Esophagus squamous epithelium (tissue), 5 donors: ENCODE data around the gene GREB1. TPM values are rescaled to one million over a fixed set of nuclear protein-coding genes. Genes with fewer than 3 reads are reported as not detected.

Source experiments
- DNase-seq: peaks from one replicate; lab custom pipeline; 2025; lab: John Stamatoyannopoulos, UW
- H3K27ac ChIP-seq, 4 donors: fragments of 200-600 bp; sonication (generic); one replicate each; pipeline ENCODE4 v1.5.1; 2016 to 2019; ENCODE audit warnings: mild to moderate bottlenecking in 1 of 4
- H3K27me3 ChIP-seq, 4 donors: fragments of 200-600 bp; sonication (generic); 1 replicate in 3 of 4; 2 replicates in 1 of 4; pipeline versions ENCODE4 v1.5.1 to v1.6.0; 2017 to 2021; ENCODE audit warnings: antibody characterized with exemption in 1 of 4
- H3K36me3 ChIP-seq, 3 donors: fragments of 200-600 bp; sonication (generic); one replicate each; pipeline ENCODE4 v1.5.1; 2016 to 2019
- H3K4me1 ChIP-seq, 3 donors: fragments of 200-600 bp; sonication (generic); one replicate each; pipeline ENCODE4 v1.5.1; 2017 to 2019
- H3K4me3 ChIP-seq, 4 donors: fragments of 200-600 bp; sonication (generic); 1 replicate in 3 of 4; 2 replicates in 1 of 4; pipeline ENCODE4 v1.5.1; 2016 to 2019; ENCODE audit warnings: mild to moderate bottlenecking in 2 of 4, moderate library complexity in 1 of 4
- H3K9me3 ChIP-seq, 3 donors: fragments of 200-600 bp; sonication (generic); one replicate each; pipeline ENCODE4 v1.5.1; 2016 to 2019
- POLR2A ChIP-seq, 4 donors: fragments of 450-650 bp; IDR thresholded peaks; one replicate each; pipeline ENCODE4 v1.6.1; 2017; ENCODE audit warnings: antibody characterized with exemption in 4 of 4, mild to moderate bottlenecking in 4 of 4, moderate library complexity in 3 of 4
- WGBS, 2 donors: methylation state at CpG; one replicate each; pipeline ENCODE4 v1.1.5; 2018; 5-methylcytosine and 5-hydroxymethylcytosine counted together
- intact Hi-C: fragments of 100-400 bp; cut with DNase I; formaldehyde crosslinking; loops from one replicate; pipeline ENCODE4 v1.15.0; 2022
- total RNA-seq, 4 donors: library from RNA; depleted of rRNA; stranded (reverse); fragments of >200 nt; gene quantifications; one replicate each; pipeline ENCODE4 v1.1.0, GENCODE V29; 2016
- TF ChIP-seq, protein P1 (sequence below), 6 experiments: fragments of 450-650 bp in 4 of 6; fragments of 200-600 bp in 2 of 6; sonication (generic) in 2 of 6; IDR thresholded peaks; one replicate each; pipeline ENCODE4 v1.5.1; 2016 to 2019; ENCODE audit warnings: antibody characterized with exemption in 6 of 6, mild to moderate bottlenecking in 4 of 6, moderate library complexity in 4 of 6
- donor health status: DM: yes; HTN: yes; CAD: no.

The GREB1 gene, protein sequence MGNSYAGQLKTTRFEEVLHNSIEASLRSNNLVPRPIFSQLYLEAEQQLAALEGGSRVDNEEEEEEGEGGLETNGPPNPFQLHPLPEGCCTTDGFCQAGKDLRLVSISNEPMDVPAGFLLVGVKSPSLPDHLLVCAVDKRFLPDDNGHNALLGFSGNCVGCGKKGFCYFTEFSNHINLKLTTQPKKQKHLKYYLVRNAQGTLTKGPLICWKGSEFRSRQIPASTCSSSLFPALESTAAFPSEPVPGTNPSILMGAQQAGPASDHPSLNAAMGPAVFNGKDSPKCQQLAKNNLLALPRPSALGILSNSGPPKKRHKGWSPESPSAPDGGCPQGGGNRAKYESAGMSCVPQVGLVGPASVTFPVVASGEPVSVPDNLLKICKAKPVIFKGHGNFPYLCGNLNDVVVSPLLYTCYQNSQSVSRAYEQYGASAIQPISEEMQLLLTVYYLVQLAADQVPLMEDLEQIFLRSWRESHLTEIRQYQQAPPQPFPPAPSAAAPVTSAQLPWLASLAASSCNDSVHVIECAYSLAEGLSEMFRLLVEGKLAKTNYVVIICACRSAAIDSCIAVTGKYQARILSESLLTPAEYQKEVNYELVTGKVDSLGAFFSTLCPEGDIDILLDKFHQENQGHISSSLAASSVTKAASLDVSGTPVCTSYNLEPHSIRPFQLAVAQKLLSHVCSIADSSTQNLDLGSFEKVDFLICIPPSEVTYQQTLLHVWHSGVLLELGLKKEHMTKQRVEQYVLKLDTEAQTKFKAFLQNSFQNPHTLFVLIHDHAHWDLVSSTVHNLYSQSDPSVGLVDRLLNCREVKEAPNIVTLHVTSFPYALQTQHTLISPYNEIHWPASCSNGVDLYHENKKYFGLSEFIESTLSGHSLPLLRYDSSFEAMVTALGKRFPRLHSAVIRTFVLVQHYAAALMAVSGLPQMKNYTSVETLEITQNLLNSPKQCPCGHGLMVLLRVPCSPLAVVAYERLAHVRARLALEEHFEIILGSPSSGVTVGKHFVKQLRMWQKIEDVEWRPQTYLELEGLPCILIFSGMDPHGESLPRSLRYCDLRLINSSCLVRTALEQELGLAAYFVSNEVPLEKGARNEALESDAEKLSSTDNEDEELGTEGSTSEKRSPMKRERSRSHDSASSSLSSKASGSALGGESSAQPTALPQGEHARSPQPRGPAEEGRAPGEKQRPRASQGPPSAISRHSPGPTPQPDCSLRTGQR (N-terminal part only)
- total RNA-seq: 1 to 10 TPM in 1 of 4 donors, under 1 TPM in 3; 0.08 to 1.7 (median 0.51) TPM

DNA sequence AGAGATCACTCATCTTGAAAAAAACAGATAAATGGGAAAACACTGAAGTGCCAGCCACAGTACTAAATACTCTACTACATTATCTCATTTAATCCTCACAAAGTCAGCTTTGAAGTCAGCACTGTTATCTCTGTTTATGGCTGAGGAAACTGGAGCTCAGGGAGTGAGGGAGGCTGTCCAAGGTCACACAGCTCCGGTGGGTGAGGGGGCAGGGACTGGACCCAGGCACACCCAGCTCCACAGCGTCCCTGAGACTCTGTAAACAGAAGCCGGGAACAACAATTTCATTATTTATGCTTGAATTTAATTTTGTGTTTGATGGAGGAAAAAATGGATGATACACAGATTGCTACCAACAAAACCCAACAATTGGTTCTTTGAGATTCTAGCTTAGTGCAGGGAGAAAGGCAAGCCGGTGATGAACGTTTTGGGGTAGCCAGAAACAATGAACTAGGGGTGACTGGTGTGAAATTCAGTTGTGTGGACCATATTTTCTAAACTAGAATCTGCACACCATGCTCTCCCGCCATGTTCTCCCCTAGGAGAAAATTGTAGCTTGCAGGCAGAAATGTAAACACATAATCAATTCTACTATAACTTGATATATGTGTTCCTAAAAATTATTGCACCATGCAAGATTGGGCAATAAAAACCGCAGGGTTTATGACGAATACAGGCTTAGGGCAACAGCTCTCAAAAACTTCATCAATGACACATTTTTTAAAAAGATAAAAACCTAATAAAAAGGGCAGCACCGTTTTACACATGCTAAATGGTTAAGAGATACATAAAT lies at the start of gene GREB1:
Gene GREB1 (plus strand): TSS at position 768 of the 793 bp plus-strand sequence. CDS start 22,570 bp downstream, outside the sequence.
- Histone ChIP-seq H3K27me3 (peaks cover 0 to 18% (median 0%) of the 10 kb centered on the region in 4 donors), H3K4me1 (peaks cover 0 to 10% (median 4%) of the 10 kb centered on the region in 3 donors), H3K36me3 (no peaks in the 10 kb centered on the region), H3K9me3 (no peaks in the 10 kb centered on the region), H3K27ac (no peak within 1 kb of the TSS), H3K4me3 (no peak within 1 kb of the TSS)
- 43 to 44% methylated on average over 8 to 9 of the region's 9 CpGs for WGBS, 2 donors
- DNase-seq: no peak
- TF ChIP-seq POLR2A (IDR thresholded peaks at IDR 0.05): no peak
- TF ChIP-seq, protein P1, sequence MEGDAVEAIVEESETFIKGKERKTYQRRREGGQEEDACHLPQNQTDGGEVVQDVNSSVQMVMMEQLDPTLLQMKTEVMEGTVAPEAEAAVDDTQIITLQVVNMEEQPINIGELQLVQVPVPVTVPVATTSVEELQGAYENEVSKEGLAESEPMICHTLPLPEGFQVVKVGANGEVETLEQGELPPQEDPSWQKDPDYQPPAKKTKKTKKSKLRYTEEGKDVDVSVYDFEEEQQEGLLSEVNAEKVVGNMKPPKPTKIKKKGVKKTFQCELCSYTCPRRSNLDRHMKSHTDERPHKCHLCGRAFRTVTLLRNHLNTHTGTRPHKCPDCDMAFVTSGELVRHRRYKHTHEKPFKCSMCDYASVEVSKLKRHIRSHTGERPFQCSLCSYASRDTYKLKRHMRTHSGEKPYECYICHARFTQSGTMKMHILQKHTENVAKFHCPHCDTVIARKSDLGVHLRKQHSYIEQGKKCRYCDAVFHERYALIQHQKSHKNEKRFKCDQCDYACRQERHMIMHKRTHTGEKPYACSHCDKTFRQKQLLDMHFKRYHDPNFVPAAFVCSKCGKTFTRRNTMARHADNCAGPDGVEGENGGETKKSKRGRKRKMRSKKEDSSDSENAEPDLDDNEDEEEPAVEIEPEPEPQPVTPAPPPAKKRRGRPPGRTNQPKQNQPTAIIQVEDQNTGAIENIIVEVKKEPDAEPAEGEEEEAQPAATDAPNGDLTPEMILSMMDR (IDR thresholded peaks at IDR 0.05): no peak
- intact Hi-C loops: no loop called here

DNA sequence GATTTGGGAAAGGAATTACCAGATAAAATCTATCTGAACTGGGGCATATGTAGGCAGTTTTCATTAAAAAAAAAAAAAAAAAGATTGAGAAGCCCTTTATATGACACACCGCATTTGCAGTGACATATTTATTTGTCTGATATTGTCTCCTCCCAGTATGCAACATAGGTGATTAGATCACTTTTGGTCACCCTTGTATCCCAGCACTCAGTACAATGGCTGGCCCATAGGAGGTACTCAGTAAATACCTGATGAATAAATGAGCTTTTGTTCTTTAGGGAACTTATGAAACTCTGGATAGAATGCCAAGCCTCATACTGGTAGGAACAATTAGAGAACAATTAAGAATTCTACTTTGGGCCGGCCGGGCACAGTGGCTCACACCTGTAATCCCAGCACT lies 45.0 kb upstream of the GREB1 start:
- no peaks in the 10 kb centered on the region for H3K9me3 ChIP-seq
- no peak overlapping the region for H3K4me3 ChIP-seq
- 59 to 65% methylated on average over 3 of the region's 3 CpGs for WGBS, 2 donors
- intact Hi-C loops: no loop called here
- no peak for DNase-seq
- no peaks in the 10 kb centered on the region for H3K36me3 ChIP-seq
- H3K4me1 ChIP-seq: peaks cover 0 to 5% (median 0%) of the 10 kb centered on the region in 3 donors
- TF ChIP-seq, protein P1 (IDR thresholded peaks at IDR 0.05): no peak
- H3K27me3 ChIP-seq: peaks cover 0 to 48% (median 0%) of the 10 kb centered on the region in 4 donors
- no peak overlapping the region for H3K27ac ChIP-seq

DNA sequence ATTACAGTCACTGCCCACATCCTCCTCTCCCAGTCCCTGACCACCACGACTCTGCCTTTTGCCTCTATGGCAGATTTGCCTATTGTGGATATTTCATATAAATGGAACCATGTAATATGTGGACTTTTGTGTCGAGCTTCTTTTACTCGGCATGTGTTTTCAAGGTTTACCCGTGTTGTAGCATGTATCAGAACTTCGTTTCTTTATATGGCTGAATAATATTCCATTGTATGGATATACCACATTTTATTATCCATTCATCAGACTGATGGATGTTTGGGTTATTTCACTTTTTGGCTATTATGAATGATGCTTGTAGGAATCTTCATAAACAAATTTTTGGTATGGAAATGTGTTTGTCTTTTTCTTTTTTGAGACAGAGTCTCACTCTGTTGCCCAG lies 43.7 kb upstream of the GREB1 start:
- Histone ChIP-seq H3K27me3 (peaks cover 0 to 41% (median 0%) of the 10 kb centered on the region in 4 donors), H3K9me3 (no peaks in the 10 kb centered on the region), H3K27ac (no peak overlapping the region), H3K36me3 (no peaks in the 10 kb centered on the region), H3K4me1 (no peaks in the 10 kb centered on the region), H3K4me3 (no peak overlapping the region)
- no peak for TF ChIP-seq POLR2A (IDR thresholded peaks at IDR 0.05)
- TF ChIP-seq, protein P1 (IDR thresholded peaks at IDR 0.05): no peak
- intact Hi-C loops: no loop called here
- DNase-seq: no peak
- 83 to 87% methylated on average over 5 of the region's 5 CpGs for WGBS, 2 donors

DNA sequence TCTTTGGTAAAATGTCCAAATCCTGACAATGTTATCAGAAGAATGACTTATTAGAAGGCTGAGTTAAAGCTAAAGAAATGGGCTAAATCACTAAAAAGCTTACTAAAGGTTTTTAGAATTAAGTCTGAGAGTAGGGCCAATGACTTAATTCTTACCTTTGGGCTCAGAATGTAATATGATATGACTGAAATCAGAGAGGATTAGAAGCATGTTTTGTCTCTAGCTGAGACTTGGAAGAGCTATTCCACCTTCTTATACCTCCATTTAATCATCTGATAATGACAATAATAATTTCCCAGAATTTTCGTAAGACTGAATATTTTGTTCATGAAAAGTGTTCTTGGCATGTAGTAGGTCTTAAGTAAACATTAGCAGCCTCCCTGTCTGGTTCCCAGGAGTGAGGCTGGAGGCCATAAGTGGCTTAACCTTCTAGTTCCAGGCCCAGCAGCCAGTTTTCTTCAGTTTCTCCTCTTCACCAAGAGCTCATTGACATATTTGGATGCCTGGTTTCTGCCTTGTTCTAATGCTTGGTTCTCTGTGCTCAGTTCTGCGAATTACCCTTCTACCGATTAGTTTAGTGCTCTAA lies 42.4 kb upstream of the GREB1 start:
- intact Hi-C loops: no loop called here
- no peak for TF ChIP-seq POLR2A (IDR thresholded peaks at IDR 0.05)
- TF ChIP-seq, protein P1 (IDR thresholded peaks at IDR 0.05): no peak
- 59 to 65% methylated on average over 3 of the region's 3 CpGs for WGBS, 2 donors
- no peak for DNase-seq
- no peaks in the 10 kb centered on the region for H3K4me1 ChIP-seq
- peaks cover 0 to 40% (median 0%) of the 10 kb centered on the region in 4 donors for H3K27me3 ChIP-seq
- H3K36me3 ChIP-seq: no peaks in the 10 kb centered on the region
- no peak overlapping the region for H3K27ac ChIP-seq
- H3K9me3 ChIP-seq: no peaks in the 10 kb centered on the region
- no peak overlapping the region for H3K4me3 ChIP-seq
